GM18951 (cell line): ENCODE results near the gene STAT3.
"Not testable (repeated sequence)": the region's sequence is repeated elsewhere in the genome, so short reads cannot be mapped to it uniquely, and the experiment has no call there.

ENCODE experiments used
- POLR2A ChIP-seq: IDR thresholded peaks from 4 replicates; pipeline ENCODE4 v1.6.1; 2011; ENCODE audit warnings: mild to moderate bottlenecking; ENCODE audit not compliant: insufficient read length, insufficient read depth; ENCODE audit errors: extremely low read depth
- in situ Hi-C: fragments of 300-500 bp; cut with MboI; formaldehyde crosslinking; loops from one replicate; pipeline ENCODE4 v1.12.0; 2022; ENCODE audit warnings: low sequenced_read_pairs, mixed read lengths, inconsistent platforms; ENCODE audit not compliant: unreplicated experiment

STAT3 gene

DNA sequence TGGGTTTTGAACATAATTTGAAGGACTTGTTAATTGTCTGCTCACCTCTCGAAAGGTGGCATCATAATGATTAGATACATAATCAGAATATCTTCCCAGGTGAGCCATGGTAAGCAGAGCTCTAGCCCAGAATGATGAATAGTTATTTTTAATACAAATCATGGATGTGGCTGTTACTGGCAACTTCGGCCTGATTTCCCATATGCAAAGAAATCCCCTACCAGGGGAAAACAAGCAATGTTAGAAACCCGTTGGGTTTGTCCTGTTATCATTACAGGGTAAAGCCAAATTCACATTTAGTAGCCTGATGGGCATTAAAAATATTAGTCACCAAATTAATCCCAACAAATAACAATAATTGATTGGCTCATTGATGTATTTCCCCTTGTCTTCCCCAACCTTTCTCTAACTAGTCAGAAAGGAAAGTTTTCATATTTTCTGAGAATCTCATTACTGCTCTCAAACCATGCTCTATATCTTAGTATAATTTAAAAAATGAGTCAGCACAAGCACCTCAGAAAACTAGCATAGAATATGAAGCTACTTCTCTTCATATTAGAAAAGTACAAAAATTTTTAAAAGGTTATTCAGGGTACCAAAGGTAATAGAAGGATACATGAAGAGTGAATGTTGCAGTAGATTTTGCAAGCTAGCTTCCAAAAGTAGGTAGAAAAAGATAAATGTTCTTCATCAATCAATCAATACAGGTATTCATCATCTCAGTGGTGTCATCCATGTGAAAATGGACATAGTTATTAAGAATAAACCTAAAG, 117.0 kb downstream of the STAT3 start:
- no peak for TF ChIP-seq POLR2A
- in situ Hi-C loops: no loop called here

DNA sequence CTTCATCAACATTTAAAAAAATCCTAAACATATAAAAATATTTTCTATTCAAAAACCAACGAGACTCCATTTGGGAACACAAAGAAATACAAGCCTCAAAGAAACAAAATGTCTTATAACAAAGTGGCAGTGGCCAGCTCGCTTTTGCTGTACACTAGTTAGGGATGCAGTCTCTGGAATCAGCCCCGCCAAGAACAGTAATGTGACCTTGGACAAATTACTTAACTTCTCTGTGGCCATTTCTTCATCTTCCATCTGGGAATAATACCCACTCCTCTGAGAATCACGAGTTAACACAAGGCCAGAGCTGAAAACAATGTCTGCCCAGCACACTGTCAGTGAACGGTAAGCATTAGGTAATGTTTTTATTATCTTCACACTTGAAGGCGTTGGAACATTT, 117.6 kb downstream of the STAT3 start:
- in situ Hi-C loops: no loop called here
- no peak for TF ChIP-seq POLR2A

DNA sequence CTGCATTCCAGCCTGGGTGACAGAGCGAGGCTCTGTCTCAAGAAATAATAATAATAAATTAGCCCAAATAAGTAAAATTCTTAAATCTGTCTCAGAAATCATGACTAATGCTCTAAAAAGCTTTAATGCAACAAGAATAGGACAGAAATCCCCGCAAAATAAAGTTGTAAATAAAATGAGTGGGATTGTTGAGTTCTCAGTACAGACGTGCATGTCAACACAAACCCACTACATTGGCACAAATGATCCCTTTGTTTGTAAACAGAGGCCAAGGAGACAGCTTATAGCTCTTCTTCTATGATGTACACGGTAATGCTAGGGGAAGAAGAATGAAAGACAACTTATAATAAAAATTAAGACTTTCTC, 118.1 kb downstream of the STAT3 start:
- no peak for TF ChIP-seq POLR2A
- in situ Hi-C loops: no loop called here

DNA sequence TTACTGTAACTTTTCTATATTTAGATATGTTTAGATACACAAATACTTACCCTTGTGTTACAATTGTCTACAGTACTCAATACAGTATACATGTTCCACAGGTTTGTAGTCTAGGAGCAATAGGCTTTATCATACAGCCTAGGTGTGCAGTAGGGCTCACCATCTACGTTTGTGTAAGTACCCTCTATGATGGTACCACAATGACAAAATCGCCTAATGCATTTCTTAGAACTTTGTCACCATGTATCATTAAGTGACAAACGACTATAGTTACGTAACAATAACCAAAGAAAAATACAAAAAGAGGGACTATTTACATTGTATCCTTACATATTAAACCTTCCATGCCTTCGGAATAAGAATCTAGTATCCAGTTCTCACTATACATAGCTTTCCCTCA, 120.0 kb downstream of the STAT3 start:
- in situ Hi-C loops: no loop called here
- TF ChIP-seq POLR2A: no peak

DNA sequence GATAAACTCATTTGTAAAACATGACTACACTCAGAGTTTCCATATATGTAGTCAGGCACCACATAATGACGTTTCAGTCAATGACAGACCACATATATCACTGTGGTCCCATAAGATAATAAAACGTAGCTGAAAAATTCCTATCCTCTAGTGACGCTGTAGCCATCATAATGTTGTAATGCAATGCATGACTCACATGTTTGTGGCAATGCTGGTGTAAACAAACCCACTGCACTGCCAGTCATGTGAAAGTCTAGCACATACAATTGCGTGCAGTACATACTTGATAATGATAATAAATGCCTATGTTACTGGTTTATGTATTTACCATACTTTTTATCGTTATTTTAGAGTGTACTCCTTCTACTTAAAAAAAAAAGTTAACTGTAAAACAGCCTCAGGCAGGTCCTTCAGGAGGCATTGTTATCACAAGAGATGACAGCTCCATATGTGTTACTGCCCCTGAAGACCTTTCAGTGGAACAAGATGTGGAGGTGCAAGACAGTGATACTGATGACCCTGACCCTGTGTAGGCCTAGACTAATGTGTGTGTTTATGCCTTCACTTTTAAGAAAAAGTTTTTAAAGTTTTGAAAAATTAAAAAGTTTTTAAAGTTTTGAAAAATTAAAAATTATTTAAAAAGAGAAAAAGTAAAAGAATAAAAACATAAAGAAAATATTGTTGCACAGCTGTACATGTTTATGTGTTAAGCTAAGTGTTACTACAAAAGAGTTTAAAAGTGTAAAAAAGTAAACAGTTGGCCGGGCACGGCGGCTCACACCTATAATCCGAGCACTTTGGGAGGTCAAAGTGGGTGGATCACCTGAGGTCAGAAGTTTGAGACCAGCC, 121.1 kb downstream of the STAT3 start:
- TF ChIP-seq POLR2A: no peak
- in situ Hi-C loops: no loop called here

DNA sequence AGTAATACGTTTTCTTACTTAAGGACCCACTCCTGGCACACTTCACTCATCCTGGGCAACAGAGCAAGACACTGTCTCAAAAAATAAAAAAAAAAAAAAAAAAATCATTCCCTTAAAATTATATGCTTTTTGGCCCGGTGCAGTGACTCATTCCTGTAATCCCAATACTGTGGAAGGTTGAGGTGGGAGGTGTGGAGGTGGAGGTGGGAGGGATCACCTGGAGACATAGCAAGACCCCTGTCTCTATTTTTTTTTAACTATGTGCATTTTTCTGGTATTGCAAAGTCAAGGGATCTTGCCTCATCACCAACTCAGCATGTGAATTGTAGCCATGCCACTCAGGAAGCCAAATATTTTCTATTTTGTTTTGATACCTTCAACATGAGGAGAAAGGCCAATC, 121.8 kb downstream of the STAT3 start:
- TF ChIP-seq POLR2A: no peak
- in situ Hi-C loops: no loop called here

DNA sequence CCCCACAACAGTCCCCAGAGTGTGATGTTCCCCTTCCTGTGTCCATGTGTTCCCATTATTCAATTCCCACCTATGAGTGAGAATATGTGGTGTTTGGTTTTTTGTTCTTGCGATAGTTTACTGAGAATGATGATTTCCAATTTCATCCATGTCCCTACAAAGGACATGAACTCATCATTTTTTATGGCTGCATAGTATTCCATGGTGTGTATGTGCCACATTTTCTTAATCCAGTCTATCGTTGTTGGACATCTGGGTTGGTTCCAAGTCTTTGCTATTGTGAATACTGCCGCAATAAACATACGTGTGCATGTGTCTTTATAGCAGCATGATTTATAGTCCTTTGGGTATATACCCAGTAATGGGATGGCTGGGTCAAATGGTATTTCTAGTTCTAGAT, 123.9 kb downstream of the STAT3 start:
- in situ Hi-C loops: not testable (repeated sequence)
